HCT116 (cell line): ENCODE measurements around the gene GBX1. TPM values are rescaled to one million over a fixed set of nuclear protein-coding genes. Genes with fewer than 3 reads are reported as not detected.

Source experiments
- ATAC-seq: fragments of 200-7000 bp; cut with Tn5 transposase; 2 replicates; pipeline ENCODE4 v1.9.1; 2020; ENCODE audit warnings: mild to moderate bottlenecking, moderate library complexity
- BruUV-seq: library from RNA; stranded (reverse); fragments of 400-500 nt; replicated peaks from 2 replicates; lab custom pipeline; 2021; lab: Mats Ljungman, UMichigan
- CTCF ChIA-PET: fragments of 300-600 bp; sonication (Branson Sonifier 250); formaldehyde crosslinking; loops from one replicate; lab custom pipeline; 2021; ENCODE audit warnings: antibody characterized with exemption; lab: Charles Lee
- POLR2A ChIA-PET: fragments of 300-600, 350-600 bp; sonication (Branson Sonifier 250); formaldehyde crosslinking; loops from one replicate; lab custom pipeline; 2021; ENCODE audit warnings: antibody characterized with exemption; lab: Charles Lee
- RAD21 ChIA-PET, 2 experiments: fragments of 300-600 bp; sonication (Branson Sonifier 250); formaldehyde crosslinking; loops; one replicate each; lab custom pipeline; 2023; ENCODE audit warnings: low total read pairs in 2 of 2; ENCODE audit not compliant: uncharacterized antibody in 2 of 2, unreplicated experiment in 2 of 2, low non-redundant PET in 1 of 2; lab: Charles Lee
- DNase-seq: peaks from one replicate; pipeline ENCODE4 v3.0.0-alpha.2; 2010; ENCODE audit warnings: low read depth, low spot score
- H2AFZ ChIP-seq: fragments of 200-600 bp; shearing (Covaris generic), sonication (generic); 2 replicates; pipeline ENCODE4 v1.6.1; 2017; ENCODE audit warnings: low read depth, mixed run types, mixed read lengths, antibody characterized with exemption, low read length; ENCODE audit not compliant: poor library complexity, severe bottlenecking
- H3K27ac ChIP-seq: 2 replicates; pipeline ENCODE4 v1.5.1; 2012; ENCODE audit warnings: low read depth, low read length
- H3K27me3 ChIP-seq: fragments of 200-600 bp; sonication (generic); 2 replicates; pipeline ENCODE4 v1.6.1; 2016; ENCODE audit warnings: mixed run types, low read length, mixed read lengths; ENCODE audit not compliant: insufficient read depth
- H3K36me3 ChIP-seq, 2 experiments: fragments of 200-500 bp in 1 of 2; fragments of 200-600 bp in 1 of 2; sonication (Bioruptor generic) in 1 of 2; sonication (generic) in 1 of 2; 2 replicates each; pipeline versions ENCODE4 v1.5.1 to v1.6.1; 2014 to 2016; ENCODE audit warnings: low read length in 2 of 2, inconsistent platforms in 1 of 2, mixed read lengths in 1 of 2, mixed run types in 1 of 2; ENCODE audit not compliant: insufficient read depth in 2 of 2, control insufficient read depth in 1 of 2
- H3K4me1 ChIP-seq, 2 experiments: fragments of 200-600 bp in 1 of 2; sonication (generic) in 1 of 2; 2 replicates each; pipeline versions ENCODE4 v1.5.1 to v1.6.1; 2012 to 2017; ENCODE audit warnings: low read length in 2 of 2, inconsistent platforms in 1 of 2, mild to moderate bottlenecking in 1 of 2, mixed read lengths in 1 of 2, mixed run types in 1 of 2, moderate library complexity in 1 of 2; ENCODE audit not compliant: insufficient read depth in 2 of 2, control insufficient read depth in 1 of 2
- H3K4me2 ChIP-seq: fragments of 200-600 bp; sonication (generic); 2 replicates; pipeline ENCODE4 v1.6.1; 2017; ENCODE audit warnings: mixed run types, low read length, mixed read lengths
- H3K4me3 ChIP-seq, 2 experiments: fragments of 200-600 bp in 1 of 2; sonication (generic) in 1 of 2; replicated peaks in 1 of 2; 2 replicates each; pipeline ENCODE4 v1.5.1; 2011 to 2016; ENCODE audit warnings: low read length in 2 of 2, control low read depth in 1 of 2, low read depth in 1 of 2, mild to moderate bottlenecking in 1 of 2, mixed read lengths in 1 of 2, mixed run types in 1 of 2
- H3K79me2 ChIP-seq: fragments of 200-600 bp; sonication (generic); 2 replicates; pipeline ENCODE4 v1.6.1; 2017; ENCODE audit warnings: mild to moderate bottlenecking, mixed run types, low read length, moderate library complexity, mixed read lengths; ENCODE audit not compliant: insufficient read depth
- H3K9ac ChIP-seq: fragments of 200-600 bp; sonication (generic); 2 replicates; pipeline ENCODE4 v1.6.1; 2016; ENCODE audit warnings: low read length, mixed read lengths
- H3K9me2 ChIP-seq: fragments of 200-600 bp; sonication (generic), shearing (Covaris generic); 2 replicates; pipeline ENCODE4 v1.6.1; 2017; ENCODE audit warnings: mixed run types, mild to moderate bottlenecking, moderate library complexity; ENCODE audit not compliant: insufficient read depth
- H3K9me3 ChIP-seq, 2 experiments: fragments of 200-500 bp in 1 of 2; fragments of 200-600 bp in 1 of 2; sonication (Bioruptor generic) in 1 of 2; sonication (generic) in 1 of 2; 2 replicates each; pipeline ENCODE4 v1.6.1; 2014 to 2017; ENCODE audit warnings: low read length in 2 of 2, mixed read lengths in 2 of 2, inconsistent platforms in 1 of 2, low read depth in 1 of 2, mild to moderate bottlenecking in 1 of 2, mixed run types in 1 of 2, moderate library complexity in 1 of 2; ENCODE audit not compliant: control insufficient read depth in 1 of 2, insufficient read depth in 1 of 2
- H4K20me1 ChIP-seq: fragments of 200-600 bp; sonication (generic), shearing (Covaris generic); 2 replicates; pipeline ENCODE4 v1.6.1; 2017; ENCODE audit warnings: mixed run types, mild to moderate bottlenecking, moderate library complexity; ENCODE audit not compliant: insufficient read depth
- CEBPB ChIP-seq: IDR thresholded peaks from 2 replicates; pipeline ENCODE4 v1.6.1; 2012; ENCODE audit warnings: low read depth
- CTCF ChIP-seq, 3 experiments: fragments of 200-600 bp in 1 of 3; sonication (generic) in 1 of 3; IDR thresholded peaks in 2 of 3; conservative IDR thresholded peaks in 1 of 3; 2 replicates each; pipeline ENCODE4 v1.5.1; 2012 to 2017; ENCODE audit warnings: low read depth in 2 of 3, low read length in 2 of 3, antibody characterized with exemption in 1 of 3, borderline replicate concordance in 1 of 3, control low read depth in 1 of 3, mild to moderate bottlenecking in 1 of 3, mixed read lengths in 1 of 3, mixed run types in 1 of 3, moderate library complexity in 1 of 3; ENCODE audit not compliant: insufficient read depth in 1 of 3
- EGR1 ChIP-seq: IDR thresholded peaks from 2 replicates; pipeline ENCODE4 v1.6.1; 2012; ENCODE audit warnings: low read depth
- ELF1 ChIP-seq: IDR thresholded peaks from 2 replicates; pipeline ENCODE4 v1.6.1; 2012; ENCODE audit warnings: low read depth, borderline replicate concordance
- EZH2 ChIP-seq: fragments of 200-600 bp; sonication (generic); IDR thresholded peaks from 2 replicates; pipeline ENCODE4 v1.6.1; 2017; ENCODE audit warnings: antibody characterized with exemption, mixed run types
- JUND ChIP-seq: IDR thresholded peaks from 2 replicates; pipeline ENCODE4 v1.6.1; 2012
- MAX ChIP-seq: IDR thresholded peaks from 2 replicates; pipeline ENCODE4 v1.6.1; 2012
- POLR2A ChIP-seq: IDR thresholded peaks from 2 replicates; pipeline ENCODE4 v1.7.0; 2011; ENCODE audit warnings: borderline replicate concordance; ENCODE audit not compliant: insufficient read depth, insufficient read length; ENCODE audit errors: extremely low read depth
- POLR2AphosphoS5 ChIP-seq: IDR thresholded peaks from 2 replicates; pipeline ENCODE4 v1.6.1; 2011; ENCODE audit warnings: mild to moderate bottlenecking, low read depth, low read length, moderate library complexity
- RAD21 ChIP-seq: IDR thresholded peaks from 2 replicates; pipeline ENCODE4 v1.6.1; 2012; ENCODE audit warnings: low read depth, mild to moderate bottlenecking
- REST ChIP-seq: IDR thresholded peaks from 2 replicates; pipeline ENCODE4 v1.6.1; 2012; ENCODE audit warnings: low read depth
- SP1 ChIP-seq: IDR thresholded peaks from 2 replicates; pipeline ENCODE4 v1.6.1; 2012; ENCODE audit warnings: low read depth
- TCF7L2 ChIP-seq: IDR thresholded peaks from 2 replicates; pipeline ENCODE4 v1.7.0; 2011; ENCODE audit warnings: borderline replicate concordance, inconsistent platforms; ENCODE audit not compliant: insufficient read depth, insufficient read length; ENCODE audit errors: extremely low read depth
- YY1 ChIP-seq: IDR thresholded peaks from 2 replicates; pipeline ENCODE4 v1.6.1; 2011; ENCODE audit warnings: low read length, low read depth, moderate library complexity, mild to moderate bottlenecking; ENCODE audit not compliant: insufficient replicate concordance; ENCODE audit errors: extremely low read depth
- ZFX ChIP-seq: fragments of 450-650 bp; IDR thresholded peaks from 2 replicates; pipeline ENCODE4 v1.6.1; 2017
- ZNF274 ChIP-seq: fragments of 200-500 bp; sonication (Bioruptor generic); IDR thresholded peaks from 2 replicates; pipeline ENCODE4 v1.6.1; 2014; ENCODE audit warnings: mild to moderate bottlenecking, low read depth, low read length, inconsistent platforms
- intact Hi-C: fragments of 100-400 bp; cut with micrococcal nuclease; formaldehyde crosslinking; loops from 2 replicates; pipeline ENCODE4 v1.10.0; 2022
- total RNA-seq: library from RNA; stranded (reverse); gene quantifications from one replicate; pipeline ENCODE4 v1.2.1, GENCODE V29; 2021; ENCODE audit not compliant: unreplicated experiment

Gene GBX1
- total RNA-seq, 1 experiment from 2014 or later = 0.86 TPM

- TF ChIP-seq REST = no peak
- TF ChIP-seq RAD21 = no peak
- TF ChIP-seq, all 23 proteins: peak for 0
Observed at GRCh38 chr7:151148319-151149259, 18.9 kb downstream of the GBX1 start (continued).

- no TSS peak for BruUV-seq
- POLR2A ChIA-PET = interaction anchor here (0.6 to 1.4 kb wide), 2 partner anchors 11 to 21 kb away, joined by 3 to 4 read pairs; no protein-coding TSS in a partner anchor
- ATAC-seq = no peak
Observed at GRCh38 chr7:151146761-151147160, 20.7 kb downstream of the GBX1 start.

More at GRCh38 chr7:151146761-151147160, 20.7 kb downstream of the GBX1 start:
- H4K20me1 ChIP-seq = no peaks in the 10 kb centered on the region
- no peaks in the 10 kb centered on the region for H3K4me1 ChIP-seq
- H3K4me2 ChIP-seq = no peak overlapping the region
- H3K9me3 ChIP-seq = no peaks in the 10 kb centered on the region
- H3K27me3 ChIP-seq = no peaks in the 10 kb centered on the region; the same call in 1 of the 2 replicates
- RAD21 ChIA-PET = no interaction called here
- TF ChIP-seq RAD21 (no peak), ELF1 (no peak), MAX (no peak), ZFX (no peak), ZNF274 (no peak), POLR2AphosphoS5 (no peak), JUND (no peak), CTCF (IDR thresholded peaks at IDR 0.05 in 2 of 3, conservative IDR thresholded peaks at IDR 0.05 in 1 of 3; ENCODE audit: borderline replicate concordance in 1 of 3, insufficient read depth in 1 of 3, low read depth in 2 of 3, low read length in 2 of 3) (no peak), TCF7L2 (no peak), YY1 (no peak), CEBPB (no peak), EZH2 (no peak), SP1 (no peak), POLR2A (no peak), EGR1 (no peak)
- intact Hi-C loops = no loop called here
- H3K79me2 ChIP-seq = no peaks in the 10 kb centered on the region
- H3K4me3 ChIP-seq = no peak overlapping the region
- H2AFZ ChIP-seq = no peak overlapping the region
- no peaks in the 10 kb centered on the region for H3K9me2 ChIP-seq
- no peak overlapping the region for H3K27ac ChIP-seq
- H3K36me3 ChIP-seq = peaks cover 10 to 11% of the 10 kb centered on the region in 2 experiments; a peak in 3 of 4 replicates
- no peak overlapping the region for H3K9ac ChIP-seq
- CTCF ChIA-PET = interaction anchor here (1.1 kb wide), 1 partner anchor 21 kb away, joined by 3 read pairs; no protein-coding TSS in a partner anchor
- DNase-seq = no peak
